HFF-Myc (cell line): ENCODE measurements around the gene VWF.
A peak's percentile ranks its signal among the peaks of the same experiment; 100 is the strongest.

Experiments used
- DNase-seq: peaks from one replicate; pipeline ENCODE4 v3.0.0-alpha.2; 2011; ENCODE audit warnings: low read depth; ENCODE audit errors: extremely low read depth
- H3K4me3 ChIP-seq: replicated peaks from 2 replicates; pipeline ENCODE4 v1.5.1; 2011; ENCODE audit warnings: low read depth, mild to moderate bottlenecking, control low read depth, low read length
- TF ChIP-seq, protein P1 (sequence below): IDR thresholded peaks from 2 replicates; pipeline ENCODE4 v1.5.1; 2012; ENCODE audit warnings: mild to moderate bottlenecking, low read depth, low read length, control low read depth; ENCODE audit errors: missing control alignments

VWF gene

DNA sequence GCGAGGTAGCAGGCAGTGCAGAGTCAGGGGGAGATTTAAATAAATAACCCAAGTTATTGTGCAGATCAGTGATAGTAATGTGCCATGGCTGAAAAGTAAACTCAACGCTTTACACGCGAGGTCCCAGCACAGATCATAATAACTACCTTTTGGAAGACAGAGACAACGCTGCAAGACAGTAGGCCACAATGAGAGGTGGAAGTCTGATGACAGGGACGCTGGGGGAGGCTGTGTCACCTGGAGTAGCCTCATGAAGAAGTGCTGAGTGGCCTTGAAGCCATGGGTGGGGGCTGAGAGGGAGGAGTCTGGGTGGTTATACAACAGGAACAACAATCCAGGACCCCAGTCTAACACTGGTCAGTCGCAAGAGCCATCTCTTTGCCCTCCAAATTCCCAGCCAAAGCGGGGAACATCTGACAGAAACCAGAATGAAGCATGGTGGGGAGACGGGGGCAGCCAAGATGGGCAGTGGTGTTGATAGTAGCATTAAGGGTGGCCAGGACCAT, 207.6 kb downstream of the VWF start:
- H3K4me3 ChIP-seq, result no peak overlapping the region
- TF ChIP-seq, protein P1, sequence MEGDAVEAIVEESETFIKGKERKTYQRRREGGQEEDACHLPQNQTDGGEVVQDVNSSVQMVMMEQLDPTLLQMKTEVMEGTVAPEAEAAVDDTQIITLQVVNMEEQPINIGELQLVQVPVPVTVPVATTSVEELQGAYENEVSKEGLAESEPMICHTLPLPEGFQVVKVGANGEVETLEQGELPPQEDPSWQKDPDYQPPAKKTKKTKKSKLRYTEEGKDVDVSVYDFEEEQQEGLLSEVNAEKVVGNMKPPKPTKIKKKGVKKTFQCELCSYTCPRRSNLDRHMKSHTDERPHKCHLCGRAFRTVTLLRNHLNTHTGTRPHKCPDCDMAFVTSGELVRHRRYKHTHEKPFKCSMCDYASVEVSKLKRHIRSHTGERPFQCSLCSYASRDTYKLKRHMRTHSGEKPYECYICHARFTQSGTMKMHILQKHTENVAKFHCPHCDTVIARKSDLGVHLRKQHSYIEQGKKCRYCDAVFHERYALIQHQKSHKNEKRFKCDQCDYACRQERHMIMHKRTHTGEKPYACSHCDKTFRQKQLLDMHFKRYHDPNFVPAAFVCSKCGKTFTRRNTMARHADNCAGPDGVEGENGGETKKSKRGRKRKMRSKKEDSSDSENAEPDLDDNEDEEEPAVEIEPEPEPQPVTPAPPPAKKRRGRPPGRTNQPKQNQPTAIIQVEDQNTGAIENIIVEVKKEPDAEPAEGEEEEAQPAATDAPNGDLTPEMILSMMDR, result no peak
- no peak for DNase-seq

DNA sequence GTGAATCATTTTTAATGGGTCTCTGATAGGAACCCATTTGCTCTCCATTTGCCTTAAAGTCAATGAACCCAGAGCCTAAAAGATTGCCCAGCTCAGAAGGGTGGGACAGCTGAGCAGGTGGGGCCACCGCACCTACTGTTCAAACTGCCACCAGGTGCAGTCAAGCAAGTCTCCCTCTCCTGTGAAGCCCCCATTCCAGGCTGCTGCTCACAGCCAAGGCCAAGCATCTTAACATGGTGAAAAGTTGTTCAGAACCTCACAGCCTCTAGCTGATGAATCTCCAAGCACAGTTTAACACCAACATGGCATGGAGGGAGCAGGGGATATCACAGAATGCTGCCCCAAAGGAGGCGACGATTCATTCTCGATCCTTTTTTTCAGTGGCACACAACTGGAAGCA, 209.0 kb downstream of the VWF start:
- H3K4me3 ChIP-seq, result no peak overlapping the region
- DNase-seq, result no peak
- TF ChIP-seq, protein P1, result no peak

DNA sequence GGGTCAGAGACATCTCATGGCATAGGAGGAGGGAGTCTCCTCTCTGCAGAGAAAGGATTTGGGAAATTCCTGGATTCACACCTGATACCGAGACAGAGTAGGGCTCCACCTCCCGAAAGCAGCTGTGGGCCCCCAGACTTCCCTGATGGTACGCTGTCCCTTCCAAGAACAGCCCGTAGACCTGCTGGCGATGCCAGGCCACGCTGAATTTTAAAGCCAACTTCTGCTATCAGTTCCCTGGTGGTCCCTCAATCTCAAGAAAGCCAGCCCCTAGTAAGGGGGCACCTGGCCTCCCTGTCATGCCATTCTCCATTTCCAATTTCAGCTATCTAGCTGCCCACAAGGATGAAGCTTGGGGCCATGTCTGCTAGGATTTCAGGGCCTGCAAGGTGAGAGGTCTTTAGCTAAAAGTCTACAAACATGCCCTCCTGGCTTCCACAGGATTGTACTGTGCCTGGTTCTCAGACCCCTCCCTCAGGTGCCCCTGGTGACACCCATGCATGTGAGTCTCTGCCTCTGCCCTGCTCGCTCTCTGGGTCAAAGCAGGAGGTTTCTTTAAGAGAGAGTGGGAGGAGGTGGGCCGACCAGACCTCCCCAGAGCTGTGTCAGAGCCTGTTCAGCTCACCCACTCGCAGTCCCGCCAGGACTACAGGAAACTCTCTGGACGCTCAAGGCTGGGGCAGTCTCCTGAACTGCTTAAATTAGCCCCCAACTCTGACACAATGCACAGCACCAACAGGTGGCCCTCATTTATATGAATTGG, 209.9 kb downstream of the VWF start:
- TF ChIP-seq, protein P1, result no peak
- H3K4me3 ChIP-seq, result no peak overlapping the region
- no peak for DNase-seq

DNA sequence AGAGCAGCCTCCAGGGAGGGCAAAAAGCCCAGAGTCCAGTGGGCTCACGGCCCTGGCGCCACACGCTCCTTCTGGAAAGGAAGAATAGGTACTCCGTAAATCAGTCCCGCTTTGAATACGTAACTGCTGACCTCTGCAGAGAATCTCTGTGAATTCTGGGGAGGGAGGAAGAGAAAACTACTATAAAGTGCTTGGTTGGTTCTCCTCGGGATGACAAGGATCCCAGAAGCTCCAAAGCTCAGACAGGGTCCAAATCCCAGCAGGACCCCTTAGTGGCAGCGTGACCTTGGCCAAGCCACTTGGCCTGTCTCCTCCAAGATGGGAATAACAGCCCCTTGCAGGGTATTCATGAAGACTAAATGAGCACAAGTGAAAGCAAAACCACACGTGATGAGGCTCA, 211.1 kb downstream of the VWF start:
- no peak overlapping the region for H3K4me3 ChIP-seq
- TF ChIP-seq, protein P1, result no peak
- no peak for DNase-seq

DNA sequence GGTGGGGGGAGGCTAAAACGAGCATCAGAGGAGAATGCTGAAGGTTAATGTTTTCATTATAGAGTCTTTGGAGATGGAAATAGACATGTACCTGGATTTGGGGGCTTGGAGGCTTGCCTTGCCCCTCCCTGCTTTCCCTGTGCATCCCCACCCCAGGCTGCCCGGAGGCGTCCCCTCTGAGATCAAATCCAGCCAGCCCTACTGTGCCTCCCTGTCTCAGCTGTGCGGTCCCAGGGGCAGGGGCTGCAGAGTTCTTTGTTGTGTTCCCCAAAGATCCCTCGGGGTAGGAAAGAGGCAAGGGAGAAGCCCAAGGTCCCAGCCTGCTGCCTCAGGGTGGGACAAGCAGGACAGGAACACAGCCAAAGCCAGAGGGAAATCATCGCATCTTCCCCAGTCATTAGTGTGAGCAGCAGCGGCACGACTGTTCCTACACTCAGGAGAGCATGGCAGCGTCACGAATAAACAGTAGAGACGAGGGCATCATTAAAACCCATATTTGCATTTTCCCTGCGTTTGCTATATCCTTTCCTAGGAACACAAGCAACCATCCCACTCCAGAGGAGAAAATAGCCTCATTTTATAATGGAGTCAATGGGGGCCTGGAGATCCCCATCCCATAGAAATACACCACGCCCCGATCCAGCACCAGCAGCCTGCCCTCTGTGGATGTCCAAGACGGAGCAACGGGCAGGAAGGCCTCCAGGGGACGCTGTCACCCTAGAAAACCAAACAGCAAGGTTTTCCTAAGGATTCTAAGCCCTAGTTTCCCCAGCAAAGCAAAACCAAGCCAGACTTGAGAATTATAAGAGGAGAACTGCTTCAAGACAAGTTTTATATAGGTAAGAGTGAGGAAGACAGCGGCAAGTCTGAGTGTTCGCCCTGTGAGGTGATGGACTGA, 211.8 kb downstream of the VWF start:
- no peak for DNase-seq
- TF ChIP-seq, protein P1, result peak; percentile 63
- H3K4me3 ChIP-seq, result no peak overlapping the region

DNA sequence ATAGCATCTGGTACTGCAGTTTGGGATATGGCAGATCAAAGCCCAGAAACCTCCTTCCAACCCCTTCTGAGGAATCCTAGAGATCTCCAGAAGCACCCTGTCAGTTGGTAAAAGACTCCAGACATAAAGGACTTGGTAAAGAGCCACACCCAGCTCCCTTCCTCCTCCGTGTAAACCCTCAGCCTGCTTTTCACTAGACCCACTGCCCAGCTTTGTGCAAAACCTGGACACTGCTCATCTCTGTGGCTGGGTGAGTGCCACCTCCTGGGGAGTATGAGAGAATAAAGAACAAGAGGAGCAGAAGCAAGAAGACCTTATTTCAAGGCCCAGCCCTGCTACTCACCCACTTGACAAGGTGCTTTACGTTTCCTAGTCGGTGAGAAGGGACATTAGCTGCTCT, 212.5 kb downstream of the VWF start:
- no peak for DNase-seq
- TF ChIP-seq, protein P1, result no peak
- H3K4me3 ChIP-seq, result no peak overlapping the region
